Stimulated activated CD4-positive, alpha-beta T cell treated with anti-CD3 and anti-CD28 coated beads, TNF-alpha, amount 100 ng/mL, for 1 hour (primary cell): ENCODE data around the gene BTG2.

Source experiments
- DNase-seq, 3 donors: peaks; one replicate each; pipeline ENCODE4 v3.0.0-alpha.2; 2020; ENCODE audit warnings: low read depth in 3 of 3, low spot score in 1 of 3

BTG2 gene

DNA sequence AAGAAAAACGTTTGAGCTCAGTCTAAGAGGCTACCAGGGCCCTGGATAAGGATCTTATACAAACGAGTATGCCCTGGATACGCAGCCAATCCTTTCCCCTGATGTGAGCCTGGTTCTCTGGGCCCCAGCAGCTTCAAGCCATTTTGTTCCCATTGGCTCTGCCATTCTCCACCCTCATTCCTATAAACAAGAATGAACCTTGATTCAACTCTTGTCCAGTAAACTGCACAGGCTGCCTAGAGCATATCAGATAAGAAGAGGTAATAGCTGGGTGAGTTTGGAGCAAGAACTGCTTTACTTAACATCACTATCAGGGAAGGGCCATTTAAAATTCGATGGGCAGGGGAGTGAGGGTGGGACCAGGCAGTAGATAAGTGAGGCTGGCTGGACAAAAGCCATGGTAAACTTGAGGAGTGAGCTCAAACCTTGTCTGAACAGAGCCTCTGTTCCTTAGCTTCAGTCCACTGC, 11.3 kb downstream of the BTG2 start:
- DNase-seq, result no peak

DNA sequence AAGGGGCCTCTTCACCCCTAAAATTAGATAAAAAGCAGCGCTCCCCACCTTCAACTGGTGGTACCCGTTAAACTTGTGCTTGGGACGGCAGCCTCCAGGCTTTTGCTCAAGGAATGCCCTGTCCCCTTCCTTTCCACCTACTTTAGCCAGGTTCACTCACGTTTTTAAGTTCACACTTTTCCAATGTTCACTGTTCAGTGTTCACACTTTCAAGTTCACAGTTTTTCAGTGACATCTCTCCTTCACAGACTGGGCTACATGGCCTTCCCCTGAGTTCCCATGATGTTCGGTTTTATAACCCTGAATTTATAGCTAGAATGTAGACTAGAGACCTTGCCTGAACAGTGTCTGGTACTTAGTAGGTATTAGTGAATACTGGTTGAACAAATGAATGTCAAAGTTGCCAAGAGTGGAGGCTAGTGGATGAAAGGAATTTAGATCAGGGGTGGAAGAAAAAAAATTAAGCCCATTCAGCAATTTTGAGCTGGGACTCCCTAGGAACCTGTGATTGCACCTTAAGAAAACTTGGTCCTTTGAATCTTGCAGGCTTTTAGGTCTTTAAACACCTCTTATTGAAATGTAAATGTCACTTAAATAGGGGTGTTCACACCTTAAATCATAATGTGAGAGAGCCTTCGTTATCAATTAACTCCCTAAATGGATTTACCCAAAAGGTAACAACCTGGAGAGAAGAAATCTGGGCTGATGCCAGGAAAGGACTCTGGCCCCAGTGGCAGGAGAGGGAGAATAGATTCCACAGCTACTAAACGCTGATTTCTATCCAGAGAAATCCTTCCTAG, 12.3 kb downstream of the BTG2 start:
- no peak for DNase-seq

DNA sequence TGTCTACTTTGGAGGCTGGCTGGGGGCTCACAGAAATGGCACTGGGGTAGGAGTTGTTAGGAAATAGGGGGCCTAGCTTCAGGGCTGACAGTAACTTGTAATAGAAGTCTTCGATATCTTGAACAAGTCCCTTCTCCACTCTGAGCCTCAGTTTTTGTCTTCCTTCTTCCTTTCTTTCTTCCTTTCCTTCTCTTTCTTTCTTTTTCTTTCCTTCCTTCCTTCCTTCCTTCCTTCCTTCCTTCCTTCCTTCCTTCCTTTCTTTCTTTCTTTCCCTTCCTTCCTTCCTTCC, 12.9 kb downstream of the BTG2 start:
- no peak for DNase-seq

DNA sequence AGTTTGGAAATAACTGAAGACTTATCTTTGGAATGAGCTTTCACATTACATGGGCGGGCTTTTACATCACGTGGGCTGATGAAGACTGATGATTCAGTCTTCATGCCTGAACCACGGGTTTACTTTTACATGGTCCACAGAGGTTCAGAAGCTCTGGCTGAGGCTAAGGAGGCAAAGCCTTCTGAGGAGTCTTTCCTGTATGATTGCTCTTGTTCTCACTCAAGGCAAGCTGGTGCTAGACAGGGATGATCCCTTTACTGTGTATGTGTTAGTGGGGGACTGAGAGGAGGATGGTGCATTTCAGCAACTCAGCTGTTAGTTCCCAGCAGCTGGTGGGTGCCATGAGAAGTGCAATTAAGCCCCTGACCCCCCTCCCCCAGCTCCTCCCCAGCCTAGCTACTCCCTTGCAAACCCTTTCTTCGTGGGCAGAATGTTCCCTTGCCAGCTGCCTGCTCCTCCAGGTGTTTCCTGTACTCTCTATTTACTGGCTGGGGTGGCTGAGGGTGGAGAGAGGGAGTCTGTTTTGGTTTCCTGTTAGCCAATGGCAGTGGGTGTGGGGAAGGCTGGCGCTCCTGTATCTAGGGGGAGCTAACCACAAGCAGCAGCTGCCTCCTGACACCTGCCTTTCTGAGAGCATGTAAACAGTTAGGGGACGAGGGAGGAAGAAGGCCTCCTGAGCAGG, 15.4 kb downstream of the BTG2 start:
- peak in 1 of 3 donors; percentile 49 for DNase-seq

DNA sequence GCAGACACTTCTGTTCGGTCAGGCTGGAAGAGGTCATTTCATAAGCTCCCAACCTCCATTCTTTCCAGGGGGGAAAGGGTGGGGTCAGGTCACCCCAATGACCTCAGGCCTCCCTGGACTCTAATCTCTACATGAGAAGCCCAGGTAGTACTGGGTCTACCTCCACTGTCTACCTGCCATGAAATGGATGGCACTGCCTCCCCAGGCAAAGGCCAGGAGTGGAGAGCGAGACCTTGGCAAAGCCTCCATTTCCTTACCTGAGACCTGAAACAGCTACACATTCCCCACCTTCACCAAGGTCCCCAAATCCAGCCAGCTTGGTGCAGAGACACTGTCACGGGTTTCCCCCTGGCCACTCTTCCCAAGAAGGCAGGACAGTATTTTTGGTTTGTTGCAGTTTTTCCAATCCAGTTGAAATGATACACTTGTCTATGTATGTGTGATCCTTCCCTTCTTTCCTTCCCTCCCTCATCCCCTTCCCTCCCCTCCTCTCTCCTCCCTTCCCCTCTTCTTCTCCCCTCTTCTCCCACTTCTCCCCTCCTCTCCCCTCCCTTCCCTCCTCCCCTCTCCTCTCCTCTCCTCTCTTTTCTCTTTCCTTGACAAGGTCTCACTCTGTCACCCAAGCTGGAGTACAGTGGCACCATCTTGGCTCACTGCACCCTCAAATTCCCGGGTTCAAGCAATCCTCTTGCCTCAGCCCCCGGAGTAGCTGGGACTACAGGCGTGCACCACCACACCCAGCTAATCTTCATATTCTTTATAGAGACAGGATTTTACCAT, 16.1 kb downstream of the BTG2 start:
- DNase-seq, result no peak

DNA sequence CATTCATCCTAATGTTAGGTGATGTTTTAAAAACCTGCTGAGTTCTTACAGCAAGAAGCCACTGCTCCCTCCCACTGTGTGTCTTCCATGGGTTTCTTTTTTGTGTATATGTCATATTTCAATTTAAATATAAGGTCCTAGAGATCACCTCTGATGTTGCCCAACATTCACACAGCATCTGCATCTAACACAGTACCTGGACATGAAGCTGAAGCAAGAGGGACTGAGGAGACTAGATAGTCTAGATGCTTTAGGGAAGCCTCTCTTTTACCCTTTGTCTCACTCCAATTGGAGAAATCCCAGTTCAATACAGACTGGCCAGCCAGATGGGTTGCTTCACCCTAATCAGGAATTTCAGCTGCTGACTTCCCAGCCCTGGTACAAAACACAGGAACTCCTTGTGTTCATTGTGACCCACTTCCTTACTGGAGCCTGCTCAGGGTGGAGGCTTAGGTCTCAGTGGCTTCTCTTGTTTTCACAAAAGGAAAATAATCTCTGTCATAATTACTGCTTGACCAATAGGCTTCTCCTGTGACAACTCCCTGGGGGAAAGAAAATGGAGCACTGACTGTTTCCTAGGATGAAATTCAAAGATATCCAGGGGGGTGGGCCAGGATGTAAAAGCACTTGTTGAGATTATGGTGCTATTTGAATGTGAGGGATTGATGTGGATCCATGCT, 17.3 kb downstream of the BTG2 start:
- DNase-seq, result no peak

DNA sequence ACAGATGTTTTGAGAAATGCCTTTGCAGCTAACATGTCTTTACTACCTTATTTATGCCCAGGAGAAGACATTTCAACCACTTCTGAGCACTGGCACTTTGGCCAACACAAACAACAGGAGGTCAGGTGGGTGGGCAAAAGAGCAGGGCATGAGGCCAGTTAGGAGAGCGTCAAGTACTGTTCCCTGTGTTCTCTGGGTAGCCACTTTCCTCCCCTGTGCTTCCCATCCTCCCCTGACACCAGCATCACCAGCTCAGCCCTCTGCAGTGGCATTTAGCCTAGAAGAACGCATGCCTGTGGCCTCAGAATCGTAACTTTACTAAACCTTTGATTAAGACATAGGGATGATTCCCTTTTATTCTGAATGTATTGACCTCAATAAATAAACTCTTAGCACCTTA, 18.3 kb downstream of the BTG2 start:
- no peak for DNase-seq

DNA sequence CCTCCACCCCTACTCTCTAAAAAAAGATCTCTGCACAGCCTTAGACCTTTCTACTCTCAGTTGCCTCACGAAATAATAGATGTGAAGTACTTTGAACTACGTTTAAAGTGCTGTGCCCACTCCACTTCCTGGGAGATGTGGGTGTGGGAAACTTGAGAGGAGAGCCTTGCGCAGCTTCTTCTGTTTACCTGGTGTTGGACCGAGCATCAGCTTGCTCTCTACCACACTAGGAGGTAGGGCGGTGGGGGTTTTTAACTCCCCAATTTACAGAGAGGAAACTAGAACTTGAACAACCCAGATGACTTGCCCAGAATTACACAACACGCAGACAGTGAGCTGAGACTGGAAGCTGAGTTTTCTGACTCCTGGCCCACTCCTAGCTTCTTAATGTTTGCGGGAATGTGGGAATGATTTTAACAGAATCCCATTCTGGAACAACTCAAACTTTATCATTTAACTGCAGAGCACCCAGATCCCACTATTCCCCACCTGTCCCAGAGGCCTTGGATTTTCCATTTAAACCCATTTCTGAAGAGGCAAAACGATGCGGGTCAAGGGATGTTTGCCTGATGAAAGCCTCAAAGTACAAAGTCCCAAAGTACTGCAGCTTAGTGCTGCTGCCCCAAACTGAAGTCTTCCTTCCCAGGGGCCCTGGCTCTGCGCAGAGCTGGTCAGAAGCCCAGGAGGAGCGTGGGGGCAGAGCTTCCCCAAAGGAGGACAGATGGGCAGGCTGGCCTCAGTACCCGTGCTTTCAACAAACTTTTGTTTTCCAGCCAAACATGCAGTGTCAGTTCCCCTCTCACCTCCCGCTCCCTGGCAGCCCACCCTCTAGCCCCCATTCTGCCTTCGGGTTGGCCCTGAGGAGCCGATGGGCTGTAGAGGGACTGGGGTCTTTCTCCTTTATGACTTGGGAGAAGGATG, 19.0 kb downstream of the BTG2 start:
- no peak for DNase-seq

DNA sequence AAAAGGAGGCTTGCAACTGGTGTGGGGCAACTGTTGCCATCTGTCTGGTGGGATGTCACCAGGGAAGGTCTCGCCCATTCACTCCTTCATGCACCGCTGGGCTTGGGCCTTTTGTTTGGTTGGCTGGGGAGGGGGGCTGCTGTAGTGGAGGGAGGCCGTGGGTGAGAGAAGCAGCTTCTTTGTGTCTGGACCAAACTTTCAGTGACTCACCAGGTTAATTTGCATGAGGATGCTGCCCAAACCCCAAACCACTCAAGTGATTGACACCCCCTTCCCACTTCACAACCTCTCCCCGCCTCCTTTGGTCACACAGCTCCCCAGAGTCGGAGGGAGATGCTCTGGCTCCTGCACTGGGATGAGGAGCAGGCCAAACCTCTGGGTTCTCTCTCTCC, 19.7 kb downstream of the BTG2 start:
- peak in 1 of 3 donors; percentile 13 for DNase-seq

DNA sequence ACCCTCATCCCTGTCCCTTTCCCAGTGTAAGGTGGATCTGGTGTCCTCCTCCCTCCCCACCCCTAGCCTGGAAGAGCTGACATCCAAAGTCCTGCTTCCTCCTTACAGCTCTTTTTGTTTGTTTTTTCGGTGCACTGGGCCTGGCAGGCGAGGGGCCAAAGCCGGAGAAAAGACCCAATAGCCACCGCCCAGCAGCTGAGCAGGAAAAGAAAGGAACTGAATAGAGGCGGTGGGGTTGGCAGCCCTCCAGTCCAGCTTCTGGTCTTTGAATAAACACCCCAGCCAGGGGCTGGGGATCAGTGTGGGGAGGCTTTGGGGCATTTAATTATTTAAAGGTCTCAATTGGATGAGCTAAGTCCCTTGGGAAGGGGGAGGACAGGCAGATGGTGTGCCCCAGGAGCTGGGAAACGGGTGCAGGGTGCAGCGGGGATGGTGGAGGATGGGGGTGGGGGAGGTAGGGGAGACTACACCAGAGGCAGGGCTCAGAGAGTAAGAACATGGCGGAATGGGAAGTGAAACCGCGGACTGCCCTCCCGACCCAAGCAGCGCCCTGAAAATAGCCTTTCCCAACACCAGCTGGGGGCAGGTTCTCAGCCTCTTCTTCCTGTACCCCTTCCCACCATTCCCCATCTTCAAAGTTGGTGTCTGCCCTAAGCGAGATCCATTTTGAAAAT, 20.2 kb downstream of the BTG2 start:
- no peak for DNase-seq

DNA sequence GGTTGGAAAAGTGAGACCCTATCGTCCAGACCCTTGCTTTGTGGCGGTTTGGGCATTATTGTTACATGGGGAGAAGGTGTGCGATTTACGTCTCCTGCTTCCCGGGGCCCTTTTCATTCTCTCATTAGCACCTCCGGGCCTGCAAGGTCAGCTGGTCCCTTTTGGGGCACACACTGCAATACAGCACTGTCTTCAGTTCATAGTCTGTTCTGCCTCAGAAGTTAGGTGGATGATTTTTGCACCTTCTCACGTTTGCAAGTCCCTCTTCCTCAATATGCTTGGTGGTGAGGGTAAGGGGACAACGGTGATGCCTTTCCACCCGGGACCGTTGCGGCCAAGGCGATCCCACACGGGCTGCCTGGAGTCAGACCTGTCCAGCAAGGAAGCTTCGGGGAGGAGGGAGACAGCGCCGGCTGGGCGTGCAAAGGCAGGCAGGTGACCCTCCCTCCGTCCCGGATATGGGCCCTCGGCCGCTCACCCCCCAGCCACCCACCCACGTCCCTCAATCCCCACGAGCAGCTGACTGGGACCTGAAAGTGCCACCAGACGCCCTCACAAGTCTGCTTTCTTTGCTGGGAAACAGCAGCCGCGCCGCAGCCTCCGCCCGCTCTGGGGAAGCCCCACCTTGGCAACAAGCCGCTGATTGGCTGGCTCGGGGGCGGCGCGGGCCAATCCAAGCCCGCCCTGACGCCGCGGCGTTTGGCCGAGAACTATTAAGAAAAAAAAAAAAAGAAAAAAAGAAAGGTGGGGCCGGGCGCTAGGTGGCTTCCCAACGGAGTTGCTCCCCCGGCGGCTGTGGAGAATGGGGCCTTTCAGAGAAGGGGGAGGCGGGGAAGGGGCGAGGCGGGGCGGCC, 21.7 kb downstream of the BTG2 start:
- peak; percentile 83 to 89 (median 86) for DNase-seq

DNA sequence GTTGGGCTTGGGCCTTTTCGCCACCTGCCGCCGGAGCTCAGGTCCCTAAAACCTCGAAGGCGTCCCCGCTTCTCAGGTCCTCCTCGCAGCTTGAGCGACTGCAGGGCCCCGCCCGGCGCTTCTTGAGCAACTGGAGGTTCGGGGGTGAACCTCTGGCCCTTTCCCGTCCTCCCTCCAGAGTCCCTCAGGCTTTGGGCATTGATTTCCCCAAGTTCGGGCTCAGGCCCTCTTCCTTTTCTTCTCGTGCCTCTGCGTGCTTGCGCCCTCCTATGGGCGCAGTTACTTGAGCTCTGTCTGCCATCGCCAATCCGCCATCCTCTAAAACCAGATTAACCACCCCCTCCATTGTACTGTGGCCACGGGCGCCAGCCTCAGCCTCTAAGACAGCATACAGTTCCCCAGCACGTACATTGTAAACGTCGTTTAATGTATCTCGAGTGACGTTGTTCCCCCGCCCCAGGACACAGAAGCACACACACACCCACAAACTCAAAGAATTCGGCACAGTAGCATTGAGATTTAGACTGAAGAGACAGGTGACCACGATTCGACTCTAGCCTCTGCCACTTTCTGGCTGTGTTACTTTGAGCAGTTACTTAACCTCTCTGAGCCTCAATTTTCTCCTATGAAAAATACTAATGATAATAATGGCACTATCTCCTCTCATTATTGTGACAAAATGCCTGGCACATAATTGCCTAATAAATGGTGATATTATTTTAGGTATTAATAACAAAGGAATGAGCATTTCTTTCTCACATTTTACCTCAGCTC, 22.6 kb downstream of the BTG2 start:
- DNase-seq, result peak in 1 of 3 donors; percentile 40

DNA sequence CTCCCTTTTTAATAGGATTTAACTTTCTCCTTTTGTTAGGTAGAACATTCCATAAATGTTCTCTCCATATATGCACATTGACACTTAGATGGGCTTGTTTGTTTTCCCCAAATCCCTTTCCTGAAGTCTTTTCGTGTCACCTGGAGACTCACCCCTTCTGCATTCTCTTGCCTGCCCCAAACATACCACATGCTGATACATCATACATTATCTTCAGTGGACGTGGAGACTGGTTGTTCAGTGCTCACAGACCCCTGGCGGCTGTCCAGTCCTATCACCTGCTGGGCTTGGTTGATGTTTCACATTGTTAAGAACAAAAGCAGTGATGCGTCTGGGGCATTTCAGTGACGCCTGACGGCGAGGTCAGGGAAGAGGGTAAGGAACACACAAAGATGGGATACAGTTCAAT, 23.4 kb downstream of the BTG2 start:
- DNase-seq, result no peak

DNA sequence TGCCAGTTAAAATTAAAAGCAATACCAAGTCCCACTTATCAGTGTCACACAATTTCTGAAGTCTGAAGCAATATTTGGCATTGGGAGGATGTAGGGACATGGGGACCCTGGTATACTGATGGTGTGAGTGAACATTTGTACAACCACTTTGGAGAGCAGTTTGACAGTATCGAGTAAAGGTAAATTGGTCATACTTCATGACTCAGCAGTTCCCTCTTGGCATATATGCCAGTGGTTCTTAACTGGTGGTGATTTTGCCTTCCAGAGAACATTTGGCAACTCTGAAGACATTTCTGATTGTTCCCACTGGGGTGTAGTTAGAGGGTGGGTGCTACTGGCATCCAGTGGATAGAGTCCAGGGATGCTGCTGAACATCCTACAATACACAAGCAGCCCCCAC, 25.9 kb downstream of the BTG2 start:
- no peak for DNase-seq

DNA sequence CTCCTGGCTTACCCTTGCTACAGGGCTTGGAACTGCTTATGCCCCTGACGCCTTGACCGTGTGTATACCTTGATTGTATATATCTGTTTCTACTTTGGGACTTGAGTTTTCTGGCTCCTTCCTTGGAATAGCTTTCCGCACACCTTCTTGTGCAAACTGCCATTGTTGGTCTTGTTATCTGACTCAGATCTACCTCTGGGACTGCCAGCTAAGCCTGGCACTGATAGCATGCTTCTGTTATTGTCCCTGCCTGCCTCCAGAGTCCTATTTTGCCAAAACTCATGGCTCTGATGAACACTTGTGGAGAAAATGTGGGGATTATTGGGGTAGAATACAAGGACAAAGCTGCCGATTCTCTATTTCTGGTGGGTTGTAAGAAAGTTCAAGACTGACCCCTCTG, 30.2 kb downstream of the BTG2 start:
- no peak for DNase-seq

DNA sequence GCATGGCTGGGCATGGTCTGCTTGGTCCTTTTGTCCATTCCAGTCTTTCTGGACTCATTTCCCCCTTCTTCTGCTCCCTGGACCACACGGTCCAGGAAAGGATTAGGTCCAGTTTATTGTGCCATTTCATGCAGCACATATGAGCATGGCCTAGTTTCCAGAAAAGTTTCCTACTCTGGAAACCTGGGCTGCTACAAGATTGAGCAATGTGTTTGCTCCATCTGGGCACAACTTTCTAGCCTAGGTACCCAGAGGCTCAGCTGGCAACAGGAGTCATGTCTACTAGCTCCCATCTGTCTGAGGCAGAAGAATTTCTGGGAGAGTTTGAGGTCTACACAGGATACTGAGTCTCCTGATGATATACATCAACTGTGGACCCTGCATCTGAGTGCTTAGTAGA, 30.8 kb downstream of the BTG2 start:
- DNase-seq, result no peak

DNA sequence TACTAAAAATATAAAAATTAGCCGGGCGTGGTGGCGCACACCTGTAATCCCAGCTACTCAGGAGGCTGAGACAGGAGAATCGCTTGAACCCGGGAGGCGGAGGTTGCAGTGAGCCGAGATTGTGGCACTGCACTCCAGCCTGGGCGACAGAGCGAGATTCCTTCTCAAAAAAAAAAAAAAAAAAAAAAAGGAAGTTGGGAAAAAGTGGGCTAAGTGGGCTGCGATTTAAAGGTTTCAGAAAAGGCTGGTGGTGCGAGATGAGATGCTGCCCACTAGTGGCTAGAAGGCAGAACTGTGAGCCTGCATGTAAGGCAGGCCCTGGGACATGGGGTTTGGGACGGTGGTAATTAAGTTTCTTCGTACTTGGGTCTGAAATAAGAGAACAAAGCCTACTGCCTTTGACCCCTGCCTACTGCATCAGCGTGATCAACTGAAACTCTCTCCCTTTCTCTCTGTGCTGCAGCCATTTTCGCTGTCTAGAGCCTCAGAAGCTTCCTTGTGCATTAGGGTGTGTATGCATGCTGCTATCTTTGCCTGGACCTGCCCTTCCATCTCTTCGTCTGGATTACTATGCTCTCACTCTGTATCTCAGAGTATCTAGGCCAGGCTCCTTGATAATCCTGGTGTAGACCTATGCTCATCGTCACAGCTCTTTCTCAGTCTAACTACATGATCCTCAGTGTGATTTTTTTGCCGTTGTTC, 33.2 kb downstream of the BTG2 start:
- peak in 1 of 3 donors; percentile 35 for DNase-seq
